Stimulated activated CD4-positive, alpha-beta T cell treated with anti-CD3 and anti-CD28 coated beads, Interleukin-4, amount 100 ng/mL, for 1 hour (primary cell): Measurements from ENCODE around the gene CROCC2.

Experiments
- DNase-seq: peaks from one replicate; pipeline ENCODE4 v3.0.0-alpha.2; 2020

CROCC2 gene

DNA sequence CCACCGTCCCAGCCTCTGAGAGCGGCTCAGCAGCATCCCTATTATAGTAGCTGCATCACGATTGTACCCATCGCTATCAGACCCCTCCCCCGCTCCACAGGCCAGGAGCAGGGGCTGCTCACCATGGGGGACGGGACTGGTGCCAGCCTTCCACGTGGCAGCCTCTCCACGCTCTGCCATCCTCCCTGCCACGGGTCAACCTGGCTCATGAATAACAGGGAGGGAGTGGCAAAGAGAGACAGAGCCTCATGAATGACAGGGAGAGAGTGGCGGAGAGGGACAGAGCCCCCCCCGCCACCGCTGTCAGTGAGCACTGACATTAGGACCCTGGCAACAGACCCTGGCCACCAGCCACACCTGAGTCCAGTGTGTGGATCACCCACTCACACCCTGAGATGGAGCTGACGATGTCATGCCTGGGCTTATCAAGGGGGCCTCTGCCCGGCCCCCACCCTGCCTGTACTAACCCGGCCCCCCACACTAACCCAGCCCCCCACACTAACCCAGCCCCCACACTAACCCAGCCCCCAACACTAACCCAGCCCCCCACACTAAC lies 16.9 kb downstream of the CROCC2 start:
- DNase-seq: no peak

DNA sequence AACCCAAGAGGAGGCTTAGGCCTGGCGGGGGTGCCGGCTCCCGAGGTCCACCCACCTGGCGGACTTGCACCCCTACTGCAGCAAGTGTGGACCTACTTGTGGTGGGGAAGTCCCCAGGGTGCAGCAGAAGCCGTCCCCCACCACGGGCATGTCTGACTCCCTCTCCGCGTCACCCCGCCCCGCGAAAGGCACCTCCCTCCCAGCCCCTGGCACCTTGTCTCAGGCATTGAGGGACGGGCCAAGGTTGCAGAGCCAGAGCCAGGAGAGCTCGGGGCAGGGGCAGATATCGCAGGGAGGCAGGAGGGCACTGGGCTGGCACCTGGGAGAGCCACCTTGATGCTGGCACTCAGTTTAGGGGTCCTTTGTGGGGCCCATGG lies 19.0 kb downstream of the CROCC2 start:
- DNase-seq: no peak

DNA sequence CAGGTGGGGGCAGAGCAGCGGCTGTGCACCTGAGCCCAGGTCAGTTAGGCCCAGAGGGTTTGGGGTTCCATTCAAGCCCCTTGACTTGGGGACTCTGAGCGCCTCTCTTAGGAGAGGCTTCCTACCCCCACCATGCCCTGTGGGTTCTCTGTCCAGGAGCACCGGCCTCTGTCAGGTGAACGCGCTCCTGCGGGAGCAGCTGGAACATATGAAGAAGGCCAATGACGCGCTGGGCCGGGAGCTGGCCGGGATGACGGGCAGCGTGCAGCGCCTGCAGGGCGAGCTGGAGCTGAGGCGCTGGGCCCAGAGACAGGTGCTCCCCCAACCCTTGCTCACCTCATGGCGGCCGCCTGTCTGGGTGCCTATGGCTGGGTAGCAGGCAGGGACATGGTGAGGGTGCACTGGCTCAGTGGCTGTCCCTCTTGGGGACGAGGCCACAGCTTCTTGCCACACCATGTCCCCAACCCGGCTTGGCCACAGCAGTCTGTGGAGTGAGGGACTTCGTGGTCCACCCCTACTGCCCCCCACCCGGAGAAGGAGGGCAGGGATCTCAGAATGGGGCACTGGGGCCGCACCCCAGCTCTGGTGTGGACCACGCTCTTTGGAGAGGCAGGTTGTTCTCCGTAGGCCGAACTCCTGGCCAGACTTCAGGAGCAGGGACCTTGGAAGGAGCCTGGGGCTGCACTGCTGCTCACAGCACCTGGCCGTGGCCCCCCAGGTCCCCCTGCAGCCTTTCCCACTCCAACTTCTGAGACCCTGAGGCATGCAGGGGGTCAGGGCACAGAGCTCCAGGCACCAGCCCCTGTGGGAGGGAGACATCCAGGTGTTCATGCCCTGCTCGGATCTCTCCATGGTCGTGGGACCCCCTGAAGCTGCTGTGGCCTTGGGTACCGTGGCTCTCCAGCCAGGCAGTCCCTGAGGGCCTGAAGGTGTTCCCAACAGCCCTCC lies 19.7 kb downstream of the CROCC2 start:
- DNase-seq: no peak

DNA sequence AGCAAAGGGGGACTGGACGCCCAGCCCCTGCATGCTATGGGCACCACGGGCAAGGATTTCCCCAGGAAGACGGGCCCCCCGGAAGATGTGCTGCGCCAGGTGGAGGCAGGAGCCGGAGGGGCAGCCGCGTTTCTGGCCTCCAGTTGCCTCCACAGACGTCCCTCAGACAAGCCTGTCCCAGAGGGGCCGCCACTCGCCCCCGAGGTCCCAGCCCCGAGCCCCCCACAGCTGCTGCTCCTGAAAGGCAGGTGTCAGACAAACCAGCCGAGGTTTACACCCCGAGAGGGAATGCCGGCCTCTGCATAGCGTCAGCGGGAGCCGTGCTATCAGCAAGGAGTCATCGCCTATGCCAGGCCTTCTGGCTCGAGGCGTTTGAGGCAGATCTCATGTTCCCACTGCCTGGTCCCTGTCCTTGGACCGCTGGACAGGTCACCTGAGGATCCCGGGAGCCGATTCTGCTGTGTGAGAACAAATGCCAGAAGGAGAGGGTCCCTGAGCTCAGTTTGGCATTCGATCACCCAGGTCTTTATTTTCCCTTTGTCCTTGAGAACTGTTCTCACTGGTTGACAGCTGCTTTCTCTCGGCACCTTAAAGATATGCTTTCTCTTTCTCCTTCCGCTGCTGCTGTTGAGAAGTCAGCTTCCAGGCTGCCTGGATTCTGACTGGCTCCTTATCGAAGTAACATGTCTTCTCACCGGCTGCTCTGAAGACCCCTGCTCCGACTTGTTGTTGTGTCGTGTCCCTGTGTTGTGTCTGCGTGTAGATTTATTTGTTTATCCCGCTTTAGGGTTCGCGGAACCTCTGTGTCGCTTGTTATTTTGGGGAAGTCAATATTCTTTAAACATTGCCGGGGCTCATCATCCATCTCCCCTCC lies 20.6 kb downstream of the CROCC2 start:
- DNase-seq: no peak

DNA sequence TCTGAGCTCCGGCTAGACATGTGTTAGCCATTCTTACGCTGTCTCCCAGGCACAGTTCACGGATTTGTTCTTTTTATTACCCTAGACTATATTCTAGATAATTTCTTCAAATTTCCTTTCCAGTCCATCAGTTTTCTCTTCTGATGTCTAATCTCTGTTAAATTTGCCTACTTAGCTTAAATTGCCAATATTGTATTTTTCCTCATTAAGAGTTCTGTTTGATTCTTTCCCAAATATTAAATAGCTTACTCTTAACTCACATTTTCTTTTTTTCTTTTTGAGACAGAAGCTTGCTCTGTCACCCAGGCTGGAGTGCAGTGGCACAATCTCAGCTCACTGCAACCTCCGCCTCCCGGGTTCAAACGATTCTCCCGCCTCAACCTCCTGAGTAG lies 21.2 kb downstream of the CROCC2 start:
- DNase-seq: no peak

DNA sequence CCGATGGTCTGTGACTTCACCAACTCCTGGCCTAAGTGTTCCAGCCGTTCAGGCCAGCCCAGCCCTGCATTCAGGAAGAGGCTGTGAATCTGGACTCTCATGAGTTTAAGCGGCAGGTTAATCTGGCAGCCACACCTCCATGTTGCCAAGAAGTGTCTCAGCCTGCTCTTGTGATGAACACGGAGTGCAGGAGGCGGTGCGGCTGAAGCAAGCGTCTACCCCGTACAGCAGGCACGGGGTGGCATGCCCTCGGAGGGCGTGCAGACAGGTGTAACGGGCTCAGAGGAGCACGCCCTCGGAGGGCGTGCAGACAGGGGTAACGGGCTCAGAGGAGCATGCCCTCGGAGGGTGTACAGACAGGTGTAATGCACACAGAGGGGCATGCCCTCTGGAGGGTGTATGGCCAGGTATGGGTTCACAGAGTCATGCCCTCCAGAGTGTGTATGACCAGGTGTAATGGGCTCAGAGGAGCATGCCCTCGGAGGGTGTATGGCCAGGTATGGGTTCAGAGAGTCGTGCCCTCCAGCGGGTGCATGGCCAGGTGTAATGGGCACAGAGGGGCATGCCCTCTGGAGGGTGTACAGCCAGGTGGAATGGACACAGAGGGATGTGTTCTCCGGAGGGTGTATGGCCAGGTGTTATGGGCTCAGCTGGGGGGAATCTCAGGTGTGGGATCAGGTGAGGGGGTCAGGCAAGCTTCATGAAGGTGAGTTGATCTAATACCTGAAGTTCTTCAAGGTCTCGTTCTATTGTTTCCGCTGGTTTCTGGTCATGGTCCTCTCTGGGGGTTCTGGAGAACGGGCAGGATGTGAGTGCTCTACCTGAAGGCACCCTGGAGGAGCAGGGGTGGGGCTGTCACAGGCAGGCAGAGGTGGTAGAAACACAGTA lies 22.6 kb downstream of the CROCC2 start:
- DNase-seq: no peak

DNA sequence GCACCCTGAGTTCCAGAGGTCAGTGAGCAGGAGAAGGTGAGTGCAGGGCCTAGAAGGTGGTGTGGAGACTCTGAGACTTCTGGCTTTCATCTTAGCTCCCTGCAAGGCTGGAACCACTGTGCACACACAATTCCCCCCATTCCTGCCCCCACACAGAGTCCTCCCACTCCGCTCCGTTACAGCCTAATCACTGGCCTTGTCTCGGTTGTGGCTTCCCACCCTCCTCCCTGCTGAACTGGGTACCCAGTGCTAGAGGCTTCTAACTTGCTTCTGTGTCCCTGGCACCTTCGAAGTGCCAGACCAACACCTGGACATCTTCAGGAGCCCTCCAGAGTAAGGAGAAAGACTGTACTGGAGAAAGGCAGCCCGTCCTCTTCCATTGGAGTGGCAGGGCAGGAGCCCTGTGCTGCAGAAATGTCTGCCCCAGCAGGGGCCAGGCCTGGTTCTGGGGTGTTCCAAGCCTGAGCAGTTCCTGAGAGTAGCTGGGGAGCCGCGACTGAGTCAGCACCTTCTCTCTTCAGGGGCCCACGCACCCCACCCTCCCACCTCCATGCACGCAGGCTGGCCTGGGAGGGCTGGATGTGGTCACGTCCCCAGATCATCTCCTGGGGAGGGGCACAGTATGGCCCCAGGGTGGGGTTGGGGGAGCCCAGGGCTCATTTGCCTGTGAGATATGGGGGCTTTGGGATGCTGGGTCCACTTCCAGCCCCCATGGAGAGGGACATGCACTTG lies 23.4 kb downstream of the CROCC2 start:
- no peak for DNase-seq

DNA sequence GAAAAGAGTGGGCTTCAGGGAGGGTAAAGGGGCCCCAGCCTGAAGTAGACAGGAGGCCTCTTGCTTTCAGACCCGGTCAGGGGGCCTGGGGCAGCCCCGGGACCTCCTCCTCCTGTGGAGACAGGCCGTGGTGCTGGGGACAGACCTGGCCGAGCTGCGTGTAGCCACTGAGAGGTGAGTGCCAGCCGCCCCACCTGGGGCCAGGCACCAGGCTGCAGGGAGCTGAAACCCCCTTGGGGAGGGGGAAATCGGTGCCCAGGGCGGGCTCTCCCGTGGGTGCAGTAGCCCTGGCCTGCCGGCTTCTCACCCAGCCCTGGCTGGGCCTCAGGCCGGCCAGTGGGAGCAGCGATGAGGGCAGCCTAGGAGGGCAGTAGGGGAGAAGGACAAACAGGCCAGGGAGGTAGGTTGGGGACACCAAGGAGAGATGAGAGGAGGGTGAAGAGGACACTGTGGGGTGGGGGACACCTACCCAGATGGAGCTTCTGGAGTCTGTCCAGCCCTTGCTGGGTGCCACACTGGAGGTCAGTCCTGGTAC lies 24.0 kb downstream of the CROCC2 start:
- DNase-seq: no peak

DNA sequence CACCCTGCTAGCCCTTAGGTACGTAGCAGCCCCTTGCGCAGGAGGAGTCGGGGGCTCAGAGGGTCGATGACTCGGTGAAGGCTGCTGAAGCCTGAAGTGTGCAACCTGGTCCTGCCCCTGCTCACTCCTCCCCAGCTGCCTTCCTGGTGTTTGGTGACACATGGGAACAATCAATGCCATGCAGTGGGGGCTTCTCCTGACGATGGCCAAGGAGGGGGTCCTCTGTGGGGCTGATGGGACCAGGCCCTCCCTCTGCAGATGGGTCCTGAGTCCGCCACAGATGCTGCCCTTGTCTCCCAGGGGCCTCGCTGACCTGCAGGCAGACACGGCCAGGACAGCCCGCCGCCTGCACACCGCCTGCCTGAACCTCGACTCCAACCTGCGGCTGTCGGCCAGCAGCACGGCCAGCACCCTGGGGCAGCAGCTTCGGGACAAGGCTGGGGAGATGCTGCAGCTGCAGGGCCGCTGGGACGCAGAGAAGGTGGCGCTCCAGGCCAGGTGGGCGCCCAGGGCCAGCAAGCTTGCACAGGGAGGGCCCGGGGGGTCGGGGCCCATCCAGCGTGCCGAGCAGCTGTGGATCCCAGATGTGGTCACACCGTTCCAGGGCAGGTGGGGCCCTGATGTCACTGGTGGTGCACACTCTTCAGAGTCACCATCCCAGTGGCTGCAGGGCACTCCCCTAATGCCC lies 24.6 kb downstream of the CROCC2 start:
- no peak for DNase-seq

DNA sequence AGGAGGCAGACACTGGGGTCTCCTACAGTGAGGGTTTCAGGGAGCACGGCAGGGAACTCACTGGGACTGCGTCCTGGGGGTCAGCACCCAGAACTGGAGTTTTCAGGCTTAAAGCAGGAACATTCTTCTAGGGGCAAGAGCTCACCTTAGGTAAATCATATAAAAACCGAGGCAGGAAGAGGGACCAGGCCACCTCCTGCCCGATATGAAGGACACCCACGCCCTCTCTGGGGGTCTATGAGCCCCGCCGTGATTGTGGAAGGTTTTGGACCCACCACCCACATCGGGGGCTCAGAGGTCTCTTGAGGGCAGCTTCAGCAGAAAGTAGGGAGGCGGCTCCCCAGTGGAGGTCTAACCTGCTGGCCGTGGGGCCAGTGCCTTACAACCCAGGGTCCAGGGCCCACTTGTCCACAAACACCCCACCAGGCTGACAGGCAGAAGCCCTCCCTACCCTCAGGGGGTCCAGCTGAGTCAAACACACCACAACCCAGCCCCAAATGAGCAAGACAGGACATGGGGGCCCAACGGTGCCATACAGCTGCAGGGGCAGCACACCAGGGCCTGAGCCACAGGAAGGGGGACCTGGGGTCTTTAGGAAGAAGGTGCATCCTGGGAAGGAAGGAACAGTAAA lies 25.3 kb downstream of the CROCC2 start:
- DNase-seq: no peak

DNA sequence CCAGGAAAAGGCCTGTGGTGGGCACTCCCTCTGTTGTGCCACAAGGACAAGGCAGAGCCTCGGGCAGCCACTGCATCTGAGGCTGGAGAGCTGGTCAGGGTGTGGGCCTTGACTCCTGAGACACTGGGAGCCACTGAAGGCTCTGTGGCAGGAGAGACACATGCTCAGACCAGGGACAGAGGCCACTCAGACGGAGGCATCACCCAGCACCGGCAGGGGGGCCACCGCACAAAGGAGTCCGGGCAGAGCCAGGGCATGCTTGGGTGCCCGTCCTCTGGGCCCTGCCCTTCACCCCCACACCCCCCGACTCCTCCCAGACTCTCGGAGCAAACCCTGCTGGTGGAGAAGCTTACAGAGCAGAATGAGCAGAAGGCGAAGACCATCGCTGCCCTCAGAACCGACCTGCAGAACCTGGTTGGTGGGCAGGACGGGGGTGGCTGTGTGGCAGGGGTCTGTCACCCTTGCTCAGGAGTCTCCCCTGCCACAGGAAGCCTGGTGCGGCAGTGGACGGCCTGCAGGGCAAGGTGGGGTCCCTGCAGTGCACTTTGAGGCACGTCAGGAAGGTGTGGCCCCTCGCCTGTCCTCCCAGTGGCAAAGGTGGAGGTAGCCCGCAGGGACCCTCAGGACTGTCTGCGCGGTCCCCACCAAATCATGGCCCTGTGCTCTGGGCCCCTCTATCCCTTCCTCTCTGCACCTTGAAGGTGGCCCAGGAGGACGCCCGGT lies 26.0 kb downstream of the CROCC2 start:
- DNase-seq: no peak

DNA sequence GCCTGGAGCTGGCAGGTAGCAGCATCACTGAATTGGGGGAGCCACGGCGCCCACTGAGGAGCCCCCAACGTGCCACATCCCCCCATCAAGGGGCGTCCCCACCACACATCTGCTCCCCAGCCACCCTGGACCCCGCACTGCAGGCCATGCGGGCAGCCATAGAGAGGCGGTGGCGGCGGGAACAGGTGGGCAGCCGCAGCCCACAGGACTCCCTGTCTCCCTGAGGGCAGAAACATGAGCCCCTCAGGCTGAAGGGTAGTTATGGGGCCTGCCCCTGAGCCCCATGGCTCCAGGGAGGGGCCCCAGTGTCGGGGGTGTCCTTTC lies 26.6 kb downstream of the CROCC2 start:
- DNase-seq: no peak

DNA sequence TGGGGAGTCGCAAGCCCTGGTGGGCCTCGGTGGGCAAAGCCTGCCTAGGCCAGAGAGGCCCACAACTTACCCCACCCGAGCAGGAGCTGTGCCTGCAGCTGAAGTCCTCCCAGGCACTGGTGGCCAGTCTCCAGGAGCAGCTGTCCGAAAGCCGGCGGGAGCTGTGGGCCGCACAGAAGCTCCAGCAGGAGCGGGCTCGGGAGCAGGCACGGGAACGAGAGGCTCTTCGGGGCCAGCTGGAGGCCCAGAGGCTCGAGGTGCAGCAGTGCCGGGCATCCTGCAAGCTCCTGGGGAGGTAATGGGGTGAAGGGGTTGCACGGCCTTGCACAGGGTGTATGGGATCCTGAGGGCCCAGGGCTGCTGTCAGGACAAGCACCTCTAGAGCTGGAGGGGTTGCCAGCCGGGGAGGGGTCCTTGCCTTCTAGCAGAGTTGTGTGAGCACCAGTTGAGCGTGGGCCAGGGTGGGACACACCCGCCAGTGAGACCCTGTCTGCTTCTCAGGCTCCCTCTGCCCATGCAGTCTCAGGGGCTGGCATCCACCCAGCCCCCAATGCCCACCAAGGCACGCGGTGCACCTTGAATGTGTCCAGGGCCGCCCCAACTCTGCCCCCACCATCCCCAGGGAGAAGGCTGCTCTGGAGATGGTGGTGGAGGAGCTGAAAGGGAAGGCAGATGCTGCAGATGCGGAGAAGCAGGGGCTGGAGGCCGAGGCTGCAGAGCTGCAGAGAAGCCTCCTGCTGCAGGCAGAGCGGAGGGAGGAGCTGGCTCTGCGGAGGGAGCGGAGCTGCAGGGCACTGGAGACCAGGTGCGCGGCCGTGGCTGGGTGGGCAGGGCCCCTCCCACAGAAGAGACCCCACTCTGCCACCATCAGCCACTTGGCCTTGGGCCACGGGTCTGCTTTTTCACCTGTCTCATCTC lies 27.2 kb downstream of the CROCC2 start:
- DNase-seq: no peak

DNA sequence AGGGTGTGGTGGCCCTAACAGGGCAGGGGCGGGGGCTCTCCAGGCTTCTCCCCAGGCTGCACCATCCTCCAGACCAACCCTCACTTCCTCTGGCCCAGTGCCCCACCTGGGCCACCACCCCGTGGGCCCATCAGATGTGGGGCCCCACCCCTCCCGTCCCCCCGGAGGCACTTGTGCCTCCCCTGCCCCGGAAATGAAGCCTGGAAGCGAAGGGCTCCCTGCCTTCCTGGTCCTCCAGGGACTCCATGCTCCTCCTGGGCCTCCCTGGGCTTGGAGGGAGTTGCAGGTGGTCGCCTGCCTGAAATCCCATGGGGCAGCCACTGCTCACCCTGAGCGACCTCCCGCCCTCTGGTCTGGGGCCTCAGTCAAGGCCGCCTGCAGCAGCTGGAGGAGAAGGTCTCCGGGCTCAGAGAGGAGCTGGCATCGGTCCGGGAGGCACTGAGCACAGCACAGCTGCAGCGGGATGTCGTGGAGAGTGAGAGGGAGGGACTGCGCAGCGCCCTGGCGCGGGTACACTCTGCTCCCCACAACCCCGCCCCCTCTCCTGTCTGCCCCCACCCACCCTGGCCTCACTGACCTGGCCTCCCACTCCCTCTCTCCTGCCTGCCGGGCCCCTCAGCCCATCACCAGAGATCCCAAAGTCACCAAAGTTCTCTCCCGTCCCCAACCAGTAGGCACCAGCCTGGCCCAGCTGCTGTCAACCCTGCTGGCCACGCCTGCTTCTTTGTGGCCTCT lies 28.0 kb downstream of the CROCC2 start:
- no peak for DNase-seq

DNA sequence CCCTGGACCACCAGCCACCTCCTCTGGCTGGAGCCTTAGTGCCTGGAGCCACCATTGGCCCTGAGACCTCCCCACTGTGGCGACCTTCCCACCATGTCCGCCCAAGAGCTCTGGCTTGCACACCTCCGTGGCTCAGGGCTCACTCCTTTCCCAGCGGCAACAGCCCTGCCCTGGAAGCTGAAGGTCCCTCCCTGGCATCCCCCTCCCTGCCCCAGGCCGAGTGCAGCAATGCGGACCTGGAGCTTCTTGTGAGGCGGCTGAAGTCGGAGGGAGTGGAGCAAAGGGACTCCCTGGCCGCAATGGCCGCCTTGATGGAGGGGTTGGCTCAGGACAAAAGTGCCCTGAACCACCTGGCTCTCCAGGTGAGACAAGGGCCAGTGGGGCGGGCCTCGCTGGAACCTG lies 28.6 kb downstream of the CROCC2 start:
- no peak for DNase-seq

DNA sequence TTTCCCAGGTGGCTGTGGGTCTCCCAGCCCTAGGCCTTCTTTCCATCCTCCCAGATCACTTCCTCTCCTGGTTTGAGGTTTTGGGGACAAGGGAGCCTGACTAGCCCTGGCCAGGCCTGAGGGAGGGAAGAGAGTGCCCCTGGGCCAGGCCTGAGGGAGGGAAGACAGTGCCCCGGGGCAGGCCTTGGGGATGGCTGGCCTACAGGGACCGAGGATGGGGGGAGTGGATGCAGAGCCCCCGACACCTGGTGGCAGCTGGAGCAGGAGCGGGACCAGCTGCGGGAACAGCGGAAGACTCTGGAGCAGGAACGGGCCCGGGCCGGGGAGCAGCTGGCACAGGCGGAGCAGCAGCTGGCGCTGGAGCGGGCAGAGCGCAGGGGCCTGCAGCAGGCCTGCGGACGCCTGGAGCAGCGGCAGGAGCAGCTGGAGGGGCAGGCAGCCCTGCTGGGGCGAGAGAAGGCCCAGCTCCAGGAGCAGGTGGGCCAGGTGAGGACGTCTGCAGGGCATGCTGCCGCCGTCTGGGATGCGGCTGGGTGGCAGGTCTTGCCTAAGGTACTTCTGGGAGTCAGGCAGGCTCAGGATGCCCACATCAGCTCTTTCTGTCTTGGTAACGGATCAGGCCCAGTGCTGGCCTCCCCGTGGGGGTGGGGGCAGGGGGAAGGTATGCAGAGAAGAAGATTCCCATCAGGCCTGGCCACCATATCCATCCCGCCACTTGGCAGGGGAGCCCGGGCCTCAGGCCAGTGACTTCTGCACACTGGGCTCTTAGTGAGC lies 29.2 kb downstream of the CROCC2 start:
- DNase-seq: no peak

DNA sequence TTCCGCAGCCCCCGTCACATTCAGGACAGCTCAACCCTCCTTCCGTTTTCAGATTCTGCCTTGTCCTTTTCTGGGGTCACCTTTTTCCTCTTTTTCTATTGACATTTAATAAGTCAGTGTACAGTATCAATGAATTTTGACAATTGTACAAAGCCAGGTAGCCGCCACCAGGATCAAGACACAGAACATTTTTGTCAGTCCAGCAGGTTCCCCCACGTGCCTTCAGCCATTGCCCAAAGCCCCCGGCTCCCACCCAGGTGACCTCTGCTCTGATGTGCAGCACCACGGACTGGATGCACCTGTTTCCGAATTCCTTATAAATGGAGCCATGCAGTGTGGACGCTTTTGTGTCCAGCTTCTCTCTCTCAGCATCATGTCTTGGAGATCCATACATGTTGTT lies 30.0 kb downstream of the CROCC2 start:
- DNase-seq: no peak
